Brain microvascular endothelial cell (primary cell): Measurements from ENCODE around the gene CREB3.
A peak's percentile ranks its signal among the peaks of the same experiment; 100 is the strongest.

ENCODE experiments used
- DNase-seq: peaks from one replicate; pipeline ENCODE4 v3.0.0-alpha.2; 2020
- H3K27ac ChIP-seq: fragments of 250-450 bp; sonication (Bioruptor Pico); 2 replicates; pipeline ENCODE4 v1.5.1; 2020; ENCODE audit warnings: mild to moderate bottlenecking, moderate library complexity
- H3K27me3 ChIP-seq: fragments of 250-450 bp; sonication (Bioruptor Pico); replicated peaks from 2 replicates; pipeline ENCODE4 v1.5.1; 2020; ENCODE audit warnings: mild to moderate bottlenecking
- H3K36me3 ChIP-seq: fragments of 250-450 bp; sonication (Bioruptor Pico); replicated peaks from 2 replicates; pipeline ENCODE4 v1.5.1; 2020; ENCODE audit warnings: mild to moderate bottlenecking
- H3K4me3 ChIP-seq: 2 replicates; pipeline ENCODE4 v1.5.1; 2011; ENCODE audit warnings: low read depth, mild to moderate bottlenecking, control low read depth, low read length, moderate library complexity
- in situ Hi-C: cut with HindIII; loops from 2 replicates; pipeline ENCODE4 v1.10.0; 2017; ENCODE audit warnings: low sequenced_read_pairs, low pct_ligation_motif_present
- TF ChIP-seq, protein P1 (sequence below): IDR thresholded peaks from 2 replicates; pipeline ENCODE4 v1.5.1; 2011; ENCODE audit warnings: low read depth, mild to moderate bottlenecking, moderate library complexity, low read length, control low read depth, inconsistent platforms; ENCODE audit errors: missing control alignments

The CREB3 gene

GRCh38 chr9:35690614-35691333 lies 41.7 kb upstream of the CREB3 start:
- DNase-seq = peak; percentile 79
- H3K27me3 ChIP-seq = no peaks in the 10 kb centered on the region
- H3K27ac ChIP-seq = peak overlapping the region; percentile 79
- peak overlapping the region; percentile 90 for H3K4me3 ChIP-seq
- peaks cover 33% of the 10 kb centered on the region for H3K36me3 ChIP-seq
- TF ChIP-seq, protein P1, sequence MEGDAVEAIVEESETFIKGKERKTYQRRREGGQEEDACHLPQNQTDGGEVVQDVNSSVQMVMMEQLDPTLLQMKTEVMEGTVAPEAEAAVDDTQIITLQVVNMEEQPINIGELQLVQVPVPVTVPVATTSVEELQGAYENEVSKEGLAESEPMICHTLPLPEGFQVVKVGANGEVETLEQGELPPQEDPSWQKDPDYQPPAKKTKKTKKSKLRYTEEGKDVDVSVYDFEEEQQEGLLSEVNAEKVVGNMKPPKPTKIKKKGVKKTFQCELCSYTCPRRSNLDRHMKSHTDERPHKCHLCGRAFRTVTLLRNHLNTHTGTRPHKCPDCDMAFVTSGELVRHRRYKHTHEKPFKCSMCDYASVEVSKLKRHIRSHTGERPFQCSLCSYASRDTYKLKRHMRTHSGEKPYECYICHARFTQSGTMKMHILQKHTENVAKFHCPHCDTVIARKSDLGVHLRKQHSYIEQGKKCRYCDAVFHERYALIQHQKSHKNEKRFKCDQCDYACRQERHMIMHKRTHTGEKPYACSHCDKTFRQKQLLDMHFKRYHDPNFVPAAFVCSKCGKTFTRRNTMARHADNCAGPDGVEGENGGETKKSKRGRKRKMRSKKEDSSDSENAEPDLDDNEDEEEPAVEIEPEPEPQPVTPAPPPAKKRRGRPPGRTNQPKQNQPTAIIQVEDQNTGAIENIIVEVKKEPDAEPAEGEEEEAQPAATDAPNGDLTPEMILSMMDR = no peak
- in situ Hi-C loops = no loop called here

GRCh38 chr9:35691334-35691650 lies 41.2 kb upstream of the CREB3 start:
- in situ Hi-C loops = no loop called here
- H3K27ac ChIP-seq = peak overlapping the region; percentile 79
- no peaks in the 10 kb centered on the region for H3K27me3 ChIP-seq
- TF ChIP-seq, protein P1 = no peak
- H3K4me3 ChIP-seq = peak overlapping the region; percentile 90
- no peak for DNase-seq
- H3K36me3 ChIP-seq = peaks cover 33% of the 10 kb centered on the region

DNA sequence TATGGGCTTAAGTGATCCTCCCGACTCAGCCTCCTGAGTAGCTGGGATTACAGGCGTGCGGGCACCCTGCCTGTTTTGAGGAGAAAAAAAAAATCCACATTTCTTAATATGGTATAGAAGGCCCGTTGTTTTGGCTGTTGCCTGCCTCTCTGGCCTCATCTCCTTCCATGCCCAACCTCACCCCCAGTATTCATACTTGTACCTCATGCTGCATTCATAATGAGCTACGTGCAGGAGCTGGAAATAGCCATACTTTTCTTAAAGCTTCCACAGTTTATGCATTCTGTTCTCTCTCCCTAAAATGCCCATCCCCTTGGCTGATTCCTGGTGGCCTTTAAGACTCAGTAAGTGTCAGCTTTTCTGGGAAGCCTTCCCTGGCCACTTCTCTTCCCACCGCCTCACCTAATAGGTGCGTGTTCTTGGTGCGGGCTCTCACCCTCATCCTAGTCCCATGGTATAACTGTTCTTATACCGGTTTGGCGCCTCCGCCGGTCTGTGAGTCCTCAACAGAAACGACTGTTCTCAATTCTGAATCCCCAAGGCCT lies 40.6 kb upstream of the CREB3 start:
- peaks cover 36% of the 10 kb centered on the region for H3K36me3 ChIP-seq
- H3K4me3 ChIP-seq = no peak overlapping the region
- in situ Hi-C loops = no loop called here
- no peak for DNase-seq
- H3K27ac ChIP-seq = peak overlapping the region; percentile 79
- H3K27me3 ChIP-seq = no peaks in the 10 kb centered on the region
- TF ChIP-seq, protein P1 = no peak

DNA sequence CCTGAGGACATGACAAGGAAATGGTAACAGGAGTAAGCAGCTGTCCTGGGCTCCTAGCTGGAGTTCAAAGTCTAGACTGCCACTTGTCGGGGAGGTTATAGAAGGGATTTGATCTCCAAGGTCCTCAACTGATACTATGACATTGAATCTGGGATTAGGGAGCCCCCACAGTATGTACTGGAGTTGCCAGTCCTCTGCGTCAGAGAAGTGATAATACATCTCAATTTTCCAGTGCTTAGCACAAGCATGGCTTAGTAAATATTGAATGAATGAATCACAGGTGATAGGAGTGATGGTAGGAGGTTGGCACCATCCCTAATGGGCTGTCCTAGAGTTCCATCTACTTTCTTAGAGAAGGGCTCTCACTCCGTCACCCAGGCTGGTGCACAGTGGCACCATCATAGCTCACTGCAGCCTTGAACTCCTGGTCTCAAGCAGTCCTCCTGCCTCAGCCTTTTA lies 36.5 kb upstream of the CREB3 start:
- Histone ChIP-seq H3K27me3 (no peaks in the 10 kb centered on the region), H3K36me3 (peaks cover 58% of the 10 kb centered on the region), H3K4me3 (no peak overlapping the region), H3K27ac (peak overlapping the region; percentile 20)
- in situ Hi-C loops = no loop called here
- TF ChIP-seq, protein P1 = no peak
- DNase-seq = no peak

GRCh38 chr9:35696520-35697215 lies 35.8 kb upstream of the CREB3 start:
- Histone ChIP-seq H3K27ac (peak overlapping the region; percentile 20), H3K36me3 (peaks cover 65% of the 10 kb centered on the region), H3K4me3 (no peak overlapping the region), H3K27me3 (no peaks in the 10 kb centered on the region)
- in situ Hi-C loops = no loop called here
- TF ChIP-seq, protein P1 = peak; percentile 95
- DNase-seq = no peak
